Neural cell (in vitro differentiated cells): ENCODE measurements around the gene HS2ST1.

Experiments
- EP300 ChIP-seq: fragments of 450-650 bp; conservative IDR thresholded peaks from 2 replicates; pipeline ENCODE4 v1.6.1; 2014; ENCODE audit warnings: antibody characterized with exemption, mild to moderate bottlenecking, moderate library complexity; ENCODE audit not compliant: poor library complexity, severe bottlenecking
- EZH2 ChIP-seq: fragments of 200-600, 300-800 bp; shearing (Covaris generic), sonication (generic); IDR thresholded peaks from 2 replicates; pipeline ENCODE4 v1.6.1; 2014; ENCODE audit warnings: antibody characterized with exemption, low read length, borderline replicate concordance, mild to moderate bottlenecking; ENCODE audit not compliant: insufficient read depth, poor library complexity, severe bottlenecking
- MXI1 ChIP-seq: fragments of 450-650 bp; conservative IDR thresholded peaks from 2 replicates; pipeline ENCODE4 v1.6.1; 2014; ENCODE audit warnings: antibody characterized with exemption, mild to moderate bottlenecking; ENCODE audit not compliant: poor library complexity, severe bottlenecking
- POLR2AphosphoS5 ChIP-seq: IDR thresholded peaks from 2 replicates; pipeline ENCODE4 v1.6.1; 2012
- RAD21 ChIP-seq: fragments of 450-650 bp; conservative IDR thresholded peaks from 2 replicates; pipeline ENCODE4 v1.6.1; 2014; ENCODE audit warnings: antibody characterized with exemption, mild to moderate bottlenecking, moderate library complexity
- SMC3 ChIP-seq: fragments of 450-650 bp; conservative IDR thresholded peaks from 2 replicates; pipeline ENCODE4 v1.6.1; 2014; ENCODE audit warnings: antibody characterized with exemption, mild to moderate bottlenecking, moderate library complexity; ENCODE audit not compliant: poor library complexity
- TAF1 ChIP-seq: IDR thresholded peaks from 2 replicates; pipeline ENCODE4 v1.6.1; 2012; ENCODE audit warnings: low read depth
- TF ChIP-seq, protein P1 (sequence below): fragments of 450-650 bp; IDR thresholded peaks from 2 replicates; pipeline ENCODE4 v1.5.1; 2014; ENCODE audit warnings: antibody characterized with exemption, mild to moderate bottlenecking, moderate library complexity; ENCODE audit not compliant: poor library complexity, severe bottlenecking
- TF ChIP-seq, protein P2 (sequence below): IDR thresholded peaks from 2 replicates; pipeline ENCODE4 v1.6.1; 2012; ENCODE audit warnings: borderline replicate concordance

DNA sequence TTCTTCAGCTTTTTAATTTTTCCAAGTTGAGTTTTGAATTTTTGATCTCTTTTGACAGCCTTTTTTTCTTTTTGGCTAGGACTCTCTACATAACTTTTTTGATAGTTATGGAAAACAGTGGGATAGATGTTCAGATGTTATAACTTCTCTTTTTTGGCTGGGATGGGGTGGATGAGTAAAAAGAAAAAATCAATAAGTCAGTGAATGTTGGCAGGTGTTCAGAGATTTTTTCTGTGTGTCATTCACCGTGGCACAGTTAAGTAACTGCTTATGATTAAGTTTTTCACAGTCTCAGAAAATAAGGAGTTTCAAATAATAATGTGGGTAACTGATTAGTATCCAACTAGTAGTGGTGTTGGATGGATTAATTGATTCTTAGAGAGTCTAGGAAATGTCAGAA is 24.0 kb downstream of the HS2ST1 start:
- TF ChIP-seq SMC3 (no peak), POLR2AphosphoS5 (no peak), EZH2 (no peak), RAD21 (no peak), TAF1 (no peak), EP300 (no peak), MXI1 (no peak)
- TF ChIP-seq, protein P1, sequence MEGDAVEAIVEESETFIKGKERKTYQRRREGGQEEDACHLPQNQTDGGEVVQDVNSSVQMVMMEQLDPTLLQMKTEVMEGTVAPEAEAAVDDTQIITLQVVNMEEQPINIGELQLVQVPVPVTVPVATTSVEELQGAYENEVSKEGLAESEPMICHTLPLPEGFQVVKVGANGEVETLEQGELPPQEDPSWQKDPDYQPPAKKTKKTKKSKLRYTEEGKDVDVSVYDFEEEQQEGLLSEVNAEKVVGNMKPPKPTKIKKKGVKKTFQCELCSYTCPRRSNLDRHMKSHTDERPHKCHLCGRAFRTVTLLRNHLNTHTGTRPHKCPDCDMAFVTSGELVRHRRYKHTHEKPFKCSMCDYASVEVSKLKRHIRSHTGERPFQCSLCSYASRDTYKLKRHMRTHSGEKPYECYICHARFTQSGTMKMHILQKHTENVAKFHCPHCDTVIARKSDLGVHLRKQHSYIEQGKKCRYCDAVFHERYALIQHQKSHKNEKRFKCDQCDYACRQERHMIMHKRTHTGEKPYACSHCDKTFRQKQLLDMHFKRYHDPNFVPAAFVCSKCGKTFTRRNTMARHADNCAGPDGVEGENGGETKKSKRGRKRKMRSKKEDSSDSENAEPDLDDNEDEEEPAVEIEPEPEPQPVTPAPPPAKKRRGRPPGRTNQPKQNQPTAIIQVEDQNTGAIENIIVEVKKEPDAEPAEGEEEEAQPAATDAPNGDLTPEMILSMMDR, result no peak
- TF ChIP-seq, protein P2, sequence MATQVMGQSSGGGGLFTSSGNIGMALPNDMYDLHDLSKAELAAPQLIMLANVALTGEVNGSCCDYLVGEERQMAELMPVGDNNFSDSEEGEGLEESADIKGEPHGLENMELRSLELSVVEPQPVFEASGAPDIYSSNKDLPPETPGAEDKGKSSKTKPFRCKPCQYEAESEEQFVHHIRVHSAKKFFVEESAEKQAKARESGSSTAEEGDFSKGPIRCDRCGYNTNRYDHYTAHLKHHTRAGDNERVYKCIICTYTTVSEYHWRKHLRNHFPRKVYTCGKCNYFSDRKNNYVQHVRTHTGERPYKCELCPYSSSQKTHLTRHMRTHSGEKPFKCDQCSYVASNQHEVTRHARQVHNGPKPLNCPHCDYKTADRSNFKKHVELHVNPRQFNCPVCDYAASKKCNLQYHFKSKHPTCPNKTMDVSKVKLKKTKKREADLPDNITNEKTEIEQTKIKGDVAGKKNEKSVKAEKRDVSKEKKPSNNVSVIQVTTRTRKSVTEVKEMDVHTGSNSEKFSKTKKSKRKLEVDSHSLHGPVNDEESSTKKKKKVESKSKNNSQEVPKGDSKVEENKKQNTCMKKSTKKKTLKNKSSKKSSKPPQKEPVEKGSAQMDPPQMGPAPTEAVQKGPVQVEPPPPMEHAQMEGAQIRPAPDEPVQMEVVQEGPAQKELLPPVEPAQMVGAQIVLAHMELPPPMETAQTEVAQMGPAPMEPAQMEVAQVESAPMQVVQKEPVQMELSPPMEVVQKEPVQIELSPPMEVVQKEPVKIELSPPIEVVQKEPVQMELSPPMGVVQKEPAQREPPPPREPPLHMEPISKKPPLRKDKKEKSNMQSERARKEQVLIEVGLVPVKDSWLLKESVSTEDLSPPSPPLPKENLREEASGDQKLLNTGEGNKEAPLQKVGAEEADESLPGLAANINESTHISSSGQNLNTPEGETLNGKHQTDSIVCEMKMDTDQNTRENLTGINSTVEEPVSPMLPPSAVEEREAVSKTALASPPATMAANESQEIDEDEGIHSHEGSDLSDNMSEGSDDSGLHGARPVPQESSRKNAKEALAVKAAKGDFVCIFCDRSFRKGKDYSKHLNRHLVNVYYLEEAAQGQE, result no peak
